HepG2 (cell line): ENCODE data around the gene CTNNBL1. TPM values are rescaled to one million over a fixed set of nuclear protein-coding genes. Genes with fewer than 3 reads are reported as not detected.

Experiments used
- ATF6 ChIP-seq: sonication (generic); formaldehyde crosslinking; conservative IDR thresholded peaks from 2 replicates; pipeline ENCODE4 v1.4.0; 2020; ENCODE audit warnings: missing genetic modification reagents
- EP300 ChIP-seq, 3 experiments: sonication (generic) in 1 of 3; formaldehyde crosslinking in 1 of 3; IDR thresholded peaks; 2 replicates each; pipeline versions ENCODE4 v1.5.1 to v1.6.1; 2011 to 2020; ENCODE audit warnings: low read depth in 2 of 3, low read length in 2 of 3, borderline replicate concordance in 1 of 3, improper control_type of control experiment in 1 of 3, mild to moderate bottlenecking in 1 of 3, missing genetic modification reagents in 1 of 3, moderate library complexity in 1 of 3
- KDM1A ChIP-seq: IDR thresholded peaks from 2 replicates; pipeline ENCODE4 v1.6.1; 2016; ENCODE audit warnings: missing compliant biosample characterization
- MTF1 ChIP-seq: sonication (generic); formaldehyde crosslinking; IDR thresholded peaks from 2 replicates; pipeline ENCODE4 v1.5.0; 2020; ENCODE audit warnings: missing genetic modification reagents
- PITX1 ChIP-seq: sonication (generic); formaldehyde crosslinking; IDR thresholded peaks from 2 replicates; pipeline ENCODE4 v1.5.1; 2020; ENCODE audit warnings: mild to moderate bottlenecking, missing genetic modification reagents
- STAT6 ChIP-seq: sonication (generic); formaldehyde crosslinking; IDR thresholded peaks from 2 replicates; pipeline ENCODE4 v1.4.0; 2020; ENCODE audit warnings: missing genetic modification reagents, mild to moderate bottlenecking, borderline replicate concordance
- UBTF ChIP-seq: sonication (generic); formaldehyde crosslinking; IDR thresholded peaks from 2 replicates; pipeline ENCODE4 v1.4.0; 2020; ENCODE audit warnings: mild to moderate bottlenecking, missing genetic modification reagents
- USF2 ChIP-seq, 2 experiments: sonication (generic) in 1 of 2; formaldehyde crosslinking in 1 of 2; IDR thresholded peaks; 2 replicates each; pipeline versions ENCODE4 v1.5.1 to v1.6.1; 2011 to 2020; ENCODE audit warnings: borderline replicate concordance in 1 of 2, low read depth in 1 of 2, low read length in 1 of 2, mild to moderate bottlenecking in 1 of 2, missing genetic modification reagents in 1 of 2, moderate library complexity in 1 of 2
- ZNF124 ChIP-seq: sonication (generic); formaldehyde crosslinking; IDR thresholded peaks from 2 replicates; pipeline ENCODE4 v1.4.0; 2020; ENCODE audit warnings: missing genetic modification reagents
- ZNF343 ChIP-seq: sonication (generic); formaldehyde crosslinking; IDR thresholded peaks from 2 replicates; pipeline ENCODE4 v1.4.0; 2020; ENCODE audit warnings: mild to moderate bottlenecking, missing genetic modification reagents
- ZNF629 ChIP-seq: sonication (generic); formaldehyde crosslinking; conservative IDR thresholded peaks from 2 replicates; pipeline ENCODE4 v1.5.0; 2020; ENCODE audit warnings: missing genetic modification reagents
- ZNF678 ChIP-seq: sonication (generic); formaldehyde crosslinking; IDR thresholded peaks from 2 replicates; pipeline ENCODE4 v1.4.0; 2020; ENCODE audit warnings: mild to moderate bottlenecking, missing genetic modification reagents
- ZNF784 ChIP-seq: sonication (generic); formaldehyde crosslinking; IDR thresholded peaks from 2 replicates; pipeline ENCODE4 v1.5.1; 2020; ENCODE audit warnings: missing genetic modification reagents, mild to moderate bottlenecking, borderline replicate concordance
- polyA plus RNA-seq, 8 experiments: library from polyadenylated mRNA; depleted of rRNA in 3 of 8; stranded (reverse) in 7 of 8; unstranded in 1 of 8; fragments of >200 nt; fragmentation: Illumina TruSeq in 4 of 8; extraction: Trizol in 4 of 8; gene quantifications; 2 replicates each; pipeline versions ENCODE4 v1.2.1 to v1.2.3, GENCODE V29; 2011 to 2016; ENCODE audit warnings: low read depth in 4 of 8, missing spikeins in 1 of 8, mixed read lengths in 1 of 8; ENCODE audit not compliant: insufficient read depth in 1 of 8
- total RNA-seq, 5 experiments: library from RNA; depleted of rRNA; stranded (reverse); fragments of >200 nt; fragmentation: Illumina TruSeq; extraction: Trizol; gene quantifications; 2 replicates each; pipeline ENCODE4 v1.2.3, GENCODE V29; 2016; ENCODE audit warnings: low read depth in 1 of 5

The CTNNBL1 gene
- total and polyA plus RNA-seq, 2 of the 13 experiments (the other 11 are each of a cell fraction or from before 2014, with no cell fraction given) = 49.3 to 94.6 TPM

- 0 out of 2 replicates have a peak, but pooled peaks have one; percentile 14 for TF ChIP-seq ATF6 (CRISPR knock-in tag)
- peak; percentile 26; the same call in 1 of the 2 replicates for TF ChIP-seq ZNF343 (CRISPR knock-in tag)
- TF ChIP-seq PITX1 (CRISPR knock-in tag) = peak; percentile 59; the same call in 1 of the 2 replicates
- peak; percentile 81; the same call in 1 of the 2 replicates for TF ChIP-seq ZNF784 (CRISPR knock-in tag)
- 0 out of 2 replicates have a peak, but pooled peaks have one; percentile 33 for TF ChIP-seq STAT6
- TF ChIP-seq ZNF124 (CRISPR knock-in tag) = no peak
- TF ChIP-seq KDM1A (CRISPR knock-in tag) = peak; percentile 64; the same call in 1 of the 2 replicates
- peak; percentile 12 to 25; a peak in 1 of 4 replicates for TF ChIP-seq EP300 (IDR thresholded peaks at IDR 0.05; ENCODE audit: low read depth in 2 of 2, low read length in 2 of 2)
- no peak for TF ChIP-seq EP300 (CRISPR knock-in tag; IDR thresholded peaks at IDR 0.05; ENCODE audit: borderline replicate concordance)
- peak; percentile 68; the same call in 1 of the 2 replicates for TF ChIP-seq ZNF678 (CRISPR knock-in tag)
- TF ChIP-seq UBTF (CRISPR knock-in tag) = peak; percentile 39; the same call in 1 of the 2 replicates
- no peak for TF ChIP-seq USF2 (IDR thresholded peaks at IDR 0.05; ENCODE audit: low read depth, low read length)
- peak; percentile 31; the same call in 1 of the 2 replicates for TF ChIP-seq USF2 (CRISPR knock-in tag; IDR thresholded peaks at IDR 0.05; ENCODE audit: borderline replicate concordance)
- peak; percentile 98 for TF ChIP-seq ZNF629 (CRISPR knock-in tag)
- TF ChIP-seq MTF1 (CRISPR knock-in tag) = no peak
These were observed 187.1 kb downstream of the CTNNBL1 start (continued) for GRCh38 chr20:37880726-37881591.
